HCT116 (cell line): ENCODE results near the gene NXT1.

Experiments
- EZH2 ChIP-seq: fragments of 200-600 bp; sonication (generic); IDR thresholded peaks from 2 replicates; pipeline ENCODE4 v1.6.1; 2017; ENCODE audit warnings: antibody characterized with exemption, mixed run types
- EZH2phosphoT487 ChIP-seq: fragments of 200-600 bp; IDR thresholded peaks from 2 replicates; pipeline ENCODE4 v1.6.1; 2018; ENCODE audit warnings: antibody characterized with exemption, borderline replicate concordance
- FOSL1 ChIP-seq: IDR thresholded peaks from 2 replicates; pipeline ENCODE4 v1.6.1; 2012; ENCODE audit warnings: low read depth
- POLR2A ChIP-seq: IDR thresholded peaks from 2 replicates; pipeline ENCODE4 v1.7.0; 2011; ENCODE audit warnings: borderline replicate concordance; ENCODE audit not compliant: insufficient read depth, insufficient read length; ENCODE audit errors: extremely low read depth
- ZNF274 ChIP-seq: fragments of 200-500 bp; sonication (Bioruptor generic); IDR thresholded peaks from 2 replicates; pipeline ENCODE4 v1.6.1; 2014; ENCODE audit warnings: mild to moderate bottlenecking, low read depth, low read length, inconsistent platforms
- TF ChIP-seq, protein P1 (sequence below), 3 experiments: fragments of 200-600 bp in 1 of 3; sonication (generic) in 1 of 3; IDR thresholded peaks in 2 of 3; conservative IDR thresholded peaks in 1 of 3; 2 replicates each; pipeline ENCODE4 v1.5.1; 2012 to 2017; ENCODE audit warnings: low read depth in 2 of 3, low read length in 2 of 3, antibody characterized with exemption in 1 of 3, borderline replicate concordance in 1 of 3, control low read depth in 1 of 3, mild to moderate bottlenecking in 1 of 3, mixed read lengths in 1 of 3, mixed run types in 1 of 3, moderate library complexity in 1 of 3; ENCODE audit not compliant: insufficient read depth in 1 of 3
- TF ChIP-seq, protein P2 (sequence below): IDR thresholded peaks from 2 replicates; pipeline ENCODE4 v1.6.1; 2011; ENCODE audit warnings: mild to moderate bottlenecking, low read length, moderate library complexity; ENCODE audit not compliant: insufficient replicate concordance; ENCODE audit errors: extremely low read depth

DNA sequence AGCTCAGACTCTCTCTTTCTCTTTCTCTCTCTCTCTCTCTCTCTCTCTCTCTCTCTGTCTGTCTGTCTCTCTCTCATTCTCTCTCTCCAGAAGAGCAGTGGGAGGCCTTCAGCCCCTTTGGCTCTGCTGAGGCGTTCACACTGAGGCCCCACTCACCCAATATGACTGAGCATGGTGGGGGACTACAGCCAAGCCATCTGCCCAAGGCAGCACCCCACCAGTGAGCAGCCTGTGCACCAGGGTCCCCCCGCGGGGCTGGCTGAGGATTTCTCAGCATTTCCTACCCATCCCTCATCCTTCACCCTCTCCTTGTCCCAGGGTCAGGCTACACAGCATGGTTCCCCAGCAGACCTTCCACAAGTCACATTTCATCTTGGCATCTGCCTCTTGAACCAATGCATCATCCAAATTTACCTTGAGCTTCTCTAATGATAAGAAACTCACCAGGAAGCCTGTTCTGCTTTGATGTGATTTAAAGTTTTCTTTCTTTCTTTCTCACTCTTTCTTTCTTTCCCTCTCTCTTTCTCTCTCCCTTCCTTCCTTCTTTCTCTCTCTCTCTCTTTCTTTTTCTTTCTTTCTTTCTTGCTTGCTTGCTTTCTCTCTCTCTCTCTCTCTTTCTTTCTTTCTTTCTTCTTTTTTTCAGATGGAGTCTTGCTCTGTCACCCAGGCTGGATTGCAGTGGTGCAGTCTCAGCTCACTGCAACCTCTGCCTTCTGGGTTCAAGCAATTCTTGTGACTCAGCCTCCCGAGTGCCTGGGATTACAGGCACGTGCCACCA lies 47.1 kb upstream of the NXT1 start:
- TF ChIP-seq, protein P1, sequence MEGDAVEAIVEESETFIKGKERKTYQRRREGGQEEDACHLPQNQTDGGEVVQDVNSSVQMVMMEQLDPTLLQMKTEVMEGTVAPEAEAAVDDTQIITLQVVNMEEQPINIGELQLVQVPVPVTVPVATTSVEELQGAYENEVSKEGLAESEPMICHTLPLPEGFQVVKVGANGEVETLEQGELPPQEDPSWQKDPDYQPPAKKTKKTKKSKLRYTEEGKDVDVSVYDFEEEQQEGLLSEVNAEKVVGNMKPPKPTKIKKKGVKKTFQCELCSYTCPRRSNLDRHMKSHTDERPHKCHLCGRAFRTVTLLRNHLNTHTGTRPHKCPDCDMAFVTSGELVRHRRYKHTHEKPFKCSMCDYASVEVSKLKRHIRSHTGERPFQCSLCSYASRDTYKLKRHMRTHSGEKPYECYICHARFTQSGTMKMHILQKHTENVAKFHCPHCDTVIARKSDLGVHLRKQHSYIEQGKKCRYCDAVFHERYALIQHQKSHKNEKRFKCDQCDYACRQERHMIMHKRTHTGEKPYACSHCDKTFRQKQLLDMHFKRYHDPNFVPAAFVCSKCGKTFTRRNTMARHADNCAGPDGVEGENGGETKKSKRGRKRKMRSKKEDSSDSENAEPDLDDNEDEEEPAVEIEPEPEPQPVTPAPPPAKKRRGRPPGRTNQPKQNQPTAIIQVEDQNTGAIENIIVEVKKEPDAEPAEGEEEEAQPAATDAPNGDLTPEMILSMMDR (IDR thresholded peaks at IDR 0.05 in 2 of 3, conservative IDR thresholded peaks at IDR 0.05 in 1 of 3; ENCODE audit: borderline replicate concordance in 1 of 3, insufficient read depth in 1 of 3, low read depth in 2 of 3, low read length in 2 of 3): no peak
- TF ChIP-seq POLR2A: no peak
- no peak for TF ChIP-seq EZH2
- TF ChIP-seq FOSL1: no peak
- TF ChIP-seq ZNF274: no peak
- TF ChIP-seq, protein P2, sequence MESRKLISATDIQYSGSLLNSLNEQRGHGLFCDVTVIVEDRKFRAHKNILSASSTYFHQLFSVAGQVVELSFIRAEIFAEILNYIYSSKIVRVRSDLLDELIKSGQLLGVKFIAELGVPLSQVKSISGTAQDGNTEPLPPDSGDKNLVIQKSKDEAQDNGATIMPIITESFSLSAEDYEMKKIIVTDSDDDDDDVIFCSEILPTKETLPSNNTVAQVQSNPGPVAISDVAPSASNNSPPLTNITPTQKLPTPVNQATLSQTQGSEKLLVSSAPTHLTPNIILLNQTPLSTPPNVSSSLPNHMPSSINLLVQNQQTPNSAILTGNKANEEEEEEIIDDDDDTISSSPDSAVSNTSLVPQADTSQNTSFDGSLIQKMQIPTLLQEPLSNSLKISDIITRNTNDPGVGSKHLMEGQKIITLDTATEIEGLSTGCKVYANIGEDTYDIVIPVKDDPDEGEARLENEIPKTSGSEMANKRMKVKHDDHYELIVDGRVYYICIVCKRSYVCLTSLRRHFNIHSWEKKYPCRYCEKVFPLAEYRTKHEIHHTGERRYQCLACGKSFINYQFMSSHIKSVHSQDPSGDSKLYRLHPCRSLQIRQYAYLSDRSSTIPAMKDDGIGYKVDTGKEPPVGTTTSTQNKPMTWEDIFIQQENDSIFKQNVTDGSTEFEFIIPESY: no peak
- TF ChIP-seq EZH2phosphoT487: no peak
